Myocyte (in vitro differentiated cells): ENCODE results near the gene TAF1B. TPM values are rescaled to one million over a fixed set of nuclear protein-coding genes. Genes with fewer than 3 reads are reported as not detected.

Experiments
- DNase-seq: peaks from one replicate; pipeline ENCODE4 v3.0.0-alpha.2; 2012; ENCODE audit warnings: low read depth
- total RNA-seq: library from RNA; depleted of rRNA; stranded (reverse); fragments of >200 nt; gene quantifications from 2 replicates; pipeline ENCODE4 v1.2.3, GENCODE V29; 2014

TAF1B gene
- total RNA-seq, 1 donor from 2014 or later = 7.0 TPM

GRCh38 chr2:9982891-9983290, 139.6 kb downstream of the TAF1B start:
- no peak for DNase-seq

DNA sequence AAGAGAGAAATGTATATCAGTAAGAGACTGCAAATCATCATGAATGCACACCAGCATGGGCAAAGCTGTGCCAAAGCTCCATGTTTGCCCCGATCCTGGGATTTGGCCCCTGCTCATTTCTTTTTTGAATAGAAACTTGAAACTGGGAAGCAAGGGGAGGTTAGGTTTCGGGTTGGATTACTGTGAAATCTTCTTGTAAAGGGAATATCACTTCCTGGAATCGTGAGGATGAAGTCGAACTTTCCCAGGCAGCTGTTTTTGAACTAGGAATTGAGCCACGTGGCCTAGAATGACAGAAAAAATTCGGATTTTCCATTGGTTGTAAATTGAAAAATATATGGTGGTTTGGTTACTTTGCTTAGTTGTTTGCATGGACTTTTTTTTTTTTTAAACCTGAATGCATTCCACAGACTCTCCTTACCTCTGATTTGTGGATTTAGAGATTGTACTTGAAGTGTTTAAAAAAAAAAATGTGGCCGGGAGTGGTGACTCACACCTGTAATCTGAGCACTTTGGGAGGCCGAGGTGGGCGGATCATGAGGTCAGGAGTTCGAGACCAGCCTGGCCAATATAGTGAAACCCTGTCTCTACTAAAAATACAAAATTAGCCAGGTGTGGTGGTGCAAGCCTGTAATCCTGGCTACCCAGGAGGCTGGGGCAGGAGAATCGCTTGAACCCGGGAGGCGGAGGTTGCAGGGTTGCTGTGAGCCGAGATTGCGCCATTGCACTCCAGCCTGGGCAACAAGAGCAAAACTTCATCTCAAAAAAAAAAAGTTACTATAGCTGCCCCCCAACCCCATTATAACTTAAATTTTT, 140.3 kb downstream of the TAF1B start:
- peak; percentile 25 for DNase-seq

Other genes starting within 250 kb of the TAF1B start
- 194 and 222 TPM in 2 replicates for gene YWHAQ, start 212.5 kb upstream of the TAF1B start, total RNA-seq
- gene GRHL1, start 108.2 kb downstream of the TAF1B start, total RNA-seq = 0.47 and 1.4 TPM in 2 replicates
- 4.6 and 5.1 TPM in 2 replicates for gene KLF11, start 200.1 kb downstream of the TAF1B start, total RNA-seq
- gene CYS1, start 236.9 kb downstream of the TAF1B start, total RNA-seq = 0.16 and 1.1 TPM in 2 replicates